Right cardiac atrium (tissue), 5 donors: Measurements from ENCODE around the gene RIPPLY1. TPM values are rescaled to one million over a fixed set of nuclear protein-coding genes. Genes with fewer than 3 reads are reported as not detected.
A peak's percentile ranks its signal among the peaks of the same experiment; 100 is the strongest.

Experiments used
- ATAC-seq, 2 donors: fragments of 200-7000 bp; cut with Tn5 transposase; one replicate each; pipeline versions ENCODE4 v1.8.0 to v1.9.1; 2020; ENCODE audit warnings: moderate library complexity in 2 of 2, mild to moderate bottlenecking in 1 of 2
- DNase-seq, 3 donors: peaks; one replicate each; pipeline ENCODE4 v3.0.0-alpha.2; 2020
- H3K27ac ChIP-seq: one replicate; pipeline ENCODE4 v1.5.1; 2013; ENCODE audit warnings: mild to moderate bottlenecking, low read length, control low read depth, moderate library complexity
- H3K27me3 ChIP-seq: one replicate; pipeline ENCODE4 v1.6.1; 2013; ENCODE audit not compliant: control insufficient read depth, insufficient read depth
- H3K4me1 ChIP-seq: one replicate; pipeline ENCODE4 v1.6.1; 2013; ENCODE audit warnings: low read length; ENCODE audit not compliant: control insufficient read depth, insufficient read depth
- H3K4me3 ChIP-seq: one replicate; pipeline ENCODE4 v1.5.1; 2013; ENCODE audit warnings: low read length, control low read depth
- H3K9me3 ChIP-seq: one replicate; pipeline ENCODE4 v1.6.1; 2013; ENCODE audit warnings: low read length; ENCODE audit not compliant: control insufficient read depth
- WGBS: extraction: QIAGEN DNeasy Blood & Tissue Kit; methylation state at CpG from one replicate; pipeline ENCODE4 v1.1.7; 2013; 5-methylcytosine and 5-hydroxymethylcytosine counted together
- intact Hi-C, 4 donors: fragments of 100-400 bp; cut with DNase I; formaldehyde crosslinking; loops; one replicate each; pipeline versions ENCODE4 v1.11.0 to v1.14.0; 2022 to 2023
- polyA plus RNA-seq: library from polyadenylated mRNA; stranded (reverse); fragments of 200-250 nt; gene quantifications from one replicate; pipeline ENCODE4 v1.2.3, GENCODE V29; 2013
- total RNA-seq, 4 donors: library from RNA; stranded (reverse); fragmentation: NEBNext Ultra II Directional; extraction: Animal tissue kit (Norgen Biotek cat#: 25700); gene quantifications; one replicate each; pipeline ENCODE4 v1.2.1, GENCODE V29; 2021
- donor health status: healthy with polysubstance abuse.
- donor health status: DM: no; HTN: yes; CAD: no.
- donor health status: DM: no; HTN: no; CAD: no.
- donor health status: DM: no; HTN: yes; CAD: no; lungs with severe emphysema.
- donor health status: DM: yes; HTN: yes; CAD: no.

RIPPLY1 gene
- total and polyA plus RNA-seq, 5 donors = not detected

DNA sequence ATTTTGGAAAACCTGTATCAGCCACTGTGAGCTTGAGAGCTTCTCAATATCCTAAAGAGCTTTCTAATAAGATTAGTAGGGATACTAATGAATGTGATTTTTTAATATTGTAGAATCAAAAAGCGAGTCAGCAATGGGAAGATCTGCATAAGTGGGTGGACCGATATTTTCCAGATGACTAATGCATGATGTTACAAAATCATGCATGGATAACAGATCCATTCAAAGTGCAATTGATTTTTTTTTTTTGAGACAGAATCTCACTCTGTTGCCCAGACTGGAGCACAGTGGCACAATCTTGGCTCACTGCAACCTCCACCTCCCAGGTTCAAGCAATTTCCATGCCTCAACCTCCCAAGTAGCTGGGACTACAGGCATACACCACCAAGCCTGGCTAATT, 9.7 kb upstream of the RIPPLY1 start:
- Histone ChIP-seq H3K27me3 (no peaks in the 10 kb centered on the region), H3K4me3 (no peak overlapping the region), H3K4me1 (peaks cover 2% of the 10 kb centered on the region), H3K9me3 (no peaks in the 10 kb centered on the region), H3K27ac (no peak overlapping the region)
- no peak for ATAC-seq
- intact Hi-C loops = no loop called here
- WGBS = 67% methylated on average over 2 of the region's 2 CpGs
- DNase-seq = no peak

DNA sequence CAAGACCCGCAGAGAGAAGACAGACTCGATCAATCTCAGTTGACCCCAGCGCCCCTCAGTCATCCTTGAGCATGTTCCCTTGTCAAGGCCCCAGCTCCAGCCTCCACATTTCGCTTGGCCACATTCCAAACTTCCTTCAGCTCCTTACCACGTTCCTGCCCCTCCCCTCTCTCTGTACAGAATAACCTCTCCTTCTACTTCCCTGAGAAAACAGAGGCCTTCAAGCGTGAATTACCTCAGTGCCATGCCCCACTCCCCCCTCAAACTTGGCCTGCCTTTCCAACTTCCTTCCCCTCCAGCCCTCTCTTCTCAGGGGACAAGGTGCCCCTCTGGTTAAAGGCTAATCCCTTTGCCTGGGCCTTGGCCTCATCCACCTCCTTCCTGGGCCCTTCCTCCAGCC, 3.2 kb upstream of the RIPPLY1 start:
- intact Hi-C loops = no loop called here
- 47% methylated on average over 6 of the region's 6 CpGs for WGBS
- Histone ChIP-seq H3K4me1 (no peaks in the 10 kb centered on the region), H3K4me3 (no peak overlapping the region), H3K27ac (no peak overlapping the region), H3K27me3 (no peaks in the 10 kb centered on the region), H3K9me3 (no peaks in the 10 kb centered on the region)
- ATAC-seq = no peak
- no peak for DNase-seq

DNA sequence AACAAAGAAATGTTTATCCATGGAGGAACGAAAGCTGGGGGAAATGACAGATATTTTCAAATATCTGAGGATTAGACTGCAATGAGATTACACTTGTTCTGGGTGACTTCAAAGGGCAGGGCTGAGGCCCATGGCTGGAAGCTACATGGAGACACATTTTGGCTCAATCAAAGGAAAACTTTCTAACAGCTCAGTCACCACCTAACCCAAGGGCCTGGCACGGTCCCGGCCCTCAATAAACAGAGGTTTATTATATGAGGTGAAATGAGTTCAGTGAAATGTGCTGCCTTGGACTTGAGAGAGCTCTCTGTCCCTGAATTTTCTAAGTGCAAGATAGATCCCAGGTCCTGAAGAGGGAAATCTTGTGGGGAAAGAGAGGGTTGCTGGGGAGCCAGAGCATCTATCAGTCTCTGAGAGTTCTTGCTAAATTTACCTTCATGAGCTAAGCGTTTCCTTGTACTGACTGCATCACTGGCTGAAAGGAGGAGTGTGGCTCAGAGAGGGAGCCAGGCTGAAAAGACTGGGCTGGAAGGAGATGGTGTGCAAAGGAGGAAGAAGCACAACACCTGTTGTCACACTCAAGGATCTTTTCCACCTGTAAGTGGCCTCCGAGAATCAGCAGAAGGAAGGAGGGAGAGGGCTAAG, 2.0 kb upstream of the RIPPLY1 start:
- Histone ChIP-seq H3K9me3 (no peaks in the 10 kb centered on the region), H3K27me3 (no peaks in the 10 kb centered on the region), H3K27ac (no peak overlapping the region), H3K4me1 (no peaks in the 10 kb centered on the region), H3K4me3 (no peak overlapping the region)
- 66% methylated on average over 4 of the region's 5 CpGs for WGBS
- ATAC-seq (no peak), DNase-seq (no peak)
- intact Hi-C loops = no loop called here

DNA sequence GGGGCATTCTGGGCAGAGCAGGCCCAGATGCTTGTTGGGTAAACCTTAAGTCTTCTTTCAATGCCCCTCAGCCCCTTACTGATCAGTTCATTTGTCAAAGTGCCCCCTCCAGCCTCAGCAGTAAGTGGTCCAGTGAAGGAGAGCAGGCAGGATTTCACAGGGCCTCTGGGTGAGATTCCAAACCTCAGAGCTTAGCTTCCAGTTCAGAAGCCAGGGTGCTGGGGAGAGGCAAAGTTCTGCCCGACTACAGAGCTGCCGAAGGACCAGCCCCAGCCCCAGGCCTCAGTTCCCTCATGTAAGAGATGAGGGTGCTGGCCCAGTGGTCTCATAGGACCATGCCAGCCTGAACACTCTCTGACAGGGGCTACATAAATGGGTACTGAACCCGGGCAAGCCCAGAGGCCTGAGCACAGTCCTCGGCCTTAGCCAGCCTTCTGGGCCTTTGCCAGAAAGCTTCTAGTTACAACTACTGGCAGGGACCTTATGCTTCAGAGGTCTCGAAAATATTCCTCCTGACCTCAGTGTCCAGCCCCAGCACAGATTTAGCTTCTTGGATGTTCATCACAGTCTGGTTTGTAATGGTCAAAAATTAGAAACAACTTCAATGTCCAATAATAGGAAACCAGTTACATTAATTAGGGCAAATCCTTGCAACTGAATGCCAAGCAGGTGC, 851 bp upstream of the RIPPLY1 start:
- H3K4me3 ChIP-seq = no peak overlapping the region
- no peaks in the 10 kb centered on the region for H3K27me3 ChIP-seq
- H3K27ac ChIP-seq = no peak overlapping the region
- no peaks in the 10 kb centered on the region for H3K9me3 ChIP-seq
- intact Hi-C loops = no loop called here
- DNase-seq (no peak), ATAC-seq (no peak)
- no peaks in the 10 kb centered on the region for H3K4me1 ChIP-seq
- 66% methylated on average over 5 of the region's 5 CpGs for WGBS

DNA sequence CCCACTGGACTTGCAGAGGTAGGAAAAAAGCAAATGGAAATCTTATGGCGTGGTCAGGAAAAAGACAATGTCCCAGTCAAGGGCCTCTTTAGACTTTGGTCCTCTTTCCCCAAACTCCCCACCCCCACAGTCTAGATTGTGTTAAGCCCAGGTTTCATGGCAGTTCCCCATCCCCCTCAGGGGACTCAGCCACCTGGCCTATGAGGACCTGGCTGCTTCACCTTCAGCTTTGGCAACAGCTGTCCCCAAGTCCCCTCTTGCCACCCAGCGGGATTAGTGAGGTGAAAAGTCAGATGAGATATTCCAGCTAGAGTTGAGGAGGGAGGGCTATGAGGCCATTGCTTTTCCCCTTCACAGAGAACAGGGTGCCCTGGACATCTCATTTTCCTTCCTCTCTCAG, 457 bp downstream of the RIPPLY1 start:
- Histone ChIP-seq H3K4me3 (no peak overlapping the region), H3K4me1 (no peaks in the 10 kb centered on the region), H3K27me3 (no peaks in the 10 kb centered on the region), H3K9me3 (no peaks in the 10 kb centered on the region), H3K27ac (no peak overlapping the region)
- ATAC-seq (no peak), DNase-seq (no peak)
- whole genome bisulfite sequencing = 96% methylated on average over 2 of the region's 2 CpGs
- intact Hi-C loops = no loop called here

DNA sequence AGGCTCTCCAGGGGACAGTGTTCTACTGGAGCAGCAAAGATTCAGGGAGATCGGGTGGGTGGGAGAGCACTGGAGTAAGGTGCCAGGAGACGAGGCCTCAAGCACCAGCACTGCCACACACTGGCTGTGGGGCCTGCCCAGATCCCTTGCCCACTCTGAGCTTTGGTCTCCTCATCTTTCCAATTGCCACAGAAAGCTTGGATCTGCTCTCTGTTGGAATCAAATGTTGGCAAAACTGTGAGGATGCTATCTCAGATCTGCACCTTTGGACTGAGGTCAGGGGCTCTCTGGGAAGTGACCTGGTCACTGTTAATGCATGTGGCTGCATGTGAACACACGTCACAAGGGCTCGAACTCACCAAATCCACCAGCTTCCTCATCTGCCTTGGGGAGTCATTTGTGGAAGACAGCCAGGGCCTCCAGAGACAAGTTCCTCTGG, 1.3 kb downstream of the RIPPLY1 start:
- ATAC-seq = no peak
- WGBS = 84% methylated on average over 4 of the region's 4 CpGs
- intact Hi-C loops = no loop called here

DNA sequence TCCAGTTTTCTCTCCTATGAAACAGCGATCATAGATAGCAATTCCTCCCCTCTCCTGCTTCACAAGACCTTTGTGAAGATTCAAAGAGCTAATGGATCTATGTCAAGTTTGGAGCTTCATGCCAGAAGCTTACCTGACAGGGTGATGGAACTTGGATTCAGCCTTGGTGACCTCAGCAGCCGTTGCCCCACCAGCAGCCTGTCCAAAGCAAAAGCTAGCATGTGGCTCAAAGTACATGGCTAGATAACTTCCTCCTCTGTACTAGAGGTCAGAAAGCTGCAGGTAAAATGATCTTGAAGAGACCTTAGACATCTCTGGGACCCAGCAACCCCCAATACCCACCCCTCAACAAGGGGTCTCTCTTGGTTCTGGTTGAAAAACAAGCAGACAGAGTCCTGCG, 1.8 kb downstream of the RIPPLY1 start:
- H3K9me3 ChIP-seq = no peaks in the 10 kb centered on the region
- DNase-seq = no peak
- no peak overlapping the region for H3K27ac ChIP-seq
- ATAC-seq = no peak
- no peaks in the 10 kb centered on the region for H3K4me1 ChIP-seq
- no peak overlapping the region for H3K4me3 ChIP-seq
- WGBS = 89% methylated on average over 3 of the region's 3 CpGs
- H3K27me3 ChIP-seq = no peaks in the 10 kb centered on the region
- intact Hi-C loops = no loop called here

More for the DNA sequence above, 1.3 kb downstream of the RIPPLY1 start:
- Histone ChIP-seq H3K27ac (no peak overlapping the region), H3K4me3 (no peak overlapping the region), H3K4me1 (no peaks in the 10 kb centered on the region), H3K9me3 (no peaks in the 10 kb centered on the region), H3K27me3 (no peaks in the 10 kb centered on the region)
- DNase-seq = no peak

DNA sequence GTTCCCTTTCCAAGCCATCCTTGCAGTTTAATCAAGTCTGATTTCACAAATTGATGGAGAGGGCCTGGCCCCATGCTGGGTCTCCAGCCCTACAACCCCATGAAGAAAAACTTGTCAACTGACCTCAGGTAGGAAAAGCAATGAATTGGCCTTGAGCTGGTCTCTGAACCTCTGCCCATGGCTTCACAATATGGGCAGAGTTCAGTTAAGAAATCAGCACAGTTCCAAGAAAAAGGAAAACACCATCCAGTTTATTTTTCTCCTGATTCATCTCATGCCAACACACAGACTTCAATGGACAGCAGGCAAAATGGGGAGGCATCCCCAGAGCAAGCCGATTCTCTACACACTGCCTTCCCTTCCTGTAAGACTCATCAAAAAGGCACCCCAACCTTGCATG, 3.3 kb downstream of the RIPPLY1 start:
- Histone ChIP-seq H3K27ac (no peak overlapping the region), H3K4me3 (no peak overlapping the region), H3K4me1 (peaks cover 3% of the 10 kb centered on the region), H3K27me3 (no peaks in the 10 kb centered on the region), H3K9me3 (no peaks in the 10 kb centered on the region)
- 93% methylated on average over 1 of the region's 1 CpG for WGBS
- intact Hi-C loops = loop anchor here in 1 of 4 donors (5.0 kb wide), 1 partner anchor 52 kb away; no protein-coding TSS in a partner anchor
- ATAC-seq (no peak), DNase-seq (no peak)

DNA sequence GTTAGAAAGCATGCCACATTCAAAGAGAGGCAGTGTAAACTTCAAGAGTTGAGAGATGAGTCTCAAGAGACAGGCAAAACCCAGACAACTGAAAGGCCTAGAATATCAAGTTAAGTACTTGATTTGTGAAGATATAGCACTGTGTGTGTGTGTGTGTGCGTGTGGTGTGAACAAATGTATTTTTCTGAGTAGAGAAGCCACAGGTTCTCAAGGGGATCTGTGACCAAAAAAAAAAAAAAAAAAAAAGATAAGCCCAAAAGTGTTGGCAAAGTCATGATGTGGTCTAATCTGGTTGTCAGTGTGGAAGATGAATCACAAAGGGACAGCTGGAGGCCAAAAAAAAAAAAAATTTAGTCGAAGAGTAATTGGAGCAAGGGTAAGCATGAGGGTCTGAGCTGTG, 3.9 kb downstream of the RIPPLY1 start:
- Histone ChIP-seq H3K4me1 (peaks cover 3% of the 10 kb centered on the region), H3K4me3 (no peak overlapping the region), H3K9me3 (no peaks in the 10 kb centered on the region), H3K27me3 (no peaks in the 10 kb centered on the region), H3K27ac (no peak overlapping the region)
- 36% methylated on average over 2 of the region's 2 CpGs for WGBS
- DNase-seq (no peak), ATAC-seq (no peak)
- intact Hi-C loops = loop anchor here in 1 of 4 donors (5.0 kb wide), 1 partner anchor 53 kb away; no protein-coding TSS in a partner anchor

DNA sequence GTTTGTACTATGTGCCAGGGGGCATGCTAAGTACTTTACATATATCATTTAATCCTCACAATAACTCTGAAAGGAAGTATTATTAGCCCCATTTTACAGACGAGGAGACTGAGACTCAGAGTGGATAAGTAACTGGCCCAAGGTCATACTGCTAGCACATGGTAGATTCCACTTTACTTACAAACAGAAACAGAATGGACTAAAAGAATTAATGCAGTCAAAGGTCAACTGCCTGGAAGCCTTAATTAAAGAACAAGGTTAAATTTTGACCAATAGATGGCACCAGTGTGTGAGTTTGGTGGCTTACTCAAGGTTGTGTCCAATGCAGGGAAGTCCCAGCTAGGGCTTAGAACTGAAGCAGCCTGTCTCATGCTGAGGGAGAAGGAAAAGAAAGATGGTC, 4.7 kb downstream of the RIPPLY1 start:
- Histone ChIP-seq H3K27me3 (no peaks in the 10 kb centered on the region), H3K9me3 (no peaks in the 10 kb centered on the region), H3K4me1 (peaks cover 3% of the 10 kb centered on the region), H3K4me3 (no peak overlapping the region), H3K27ac (no peak overlapping the region)
- DNase-seq (no peak), ATAC-seq (peak in 1 of 2 donors; percentile 40)
- intact Hi-C loops = loop anchor here in 1 of 4 donors (5.0 kb wide), 1 partner anchor 54 kb away; no protein-coding TSS in a partner anchor
- WGBS = 53% methylated on average over 1 of the region's 1 CpG

DNA sequence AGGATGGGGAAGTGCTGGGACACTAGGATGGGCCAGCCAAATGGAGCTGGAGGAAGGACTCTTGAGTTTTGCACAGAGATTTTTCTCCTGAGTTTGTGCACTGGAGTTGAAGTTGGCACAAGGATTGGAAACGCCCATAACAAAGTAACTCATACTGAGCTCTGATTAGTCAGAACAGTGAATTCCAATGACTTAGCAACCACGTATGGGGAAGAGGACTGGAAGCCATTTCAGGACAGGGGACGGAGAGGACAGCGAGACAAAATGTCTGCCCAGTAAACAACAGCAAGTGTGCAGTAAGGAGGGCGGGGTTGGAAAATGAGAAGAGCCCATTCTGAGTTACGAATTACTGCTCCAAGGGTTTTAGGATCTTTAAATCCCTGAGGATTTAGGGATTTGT, 5.9 kb downstream of the RIPPLY1 start:
- no peaks in the 10 kb centered on the region for H3K27me3 ChIP-seq
- peaks cover 3% of the 10 kb centered on the region for H3K4me1 ChIP-seq
- H3K4me3 ChIP-seq = no peak overlapping the region
- intact Hi-C loops = loop anchor here in 1 of 4 donors (5.0 kb wide), 1 partner anchor 55 kb away; no protein-coding TSS in a partner anchor
- no peaks in the 10 kb centered on the region for H3K9me3 ChIP-seq
- no peak for ATAC-seq
- H3K27ac ChIP-seq = no peak overlapping the region
- DNase-seq = no peak
- WGBS = 82% methylated on average over 6 of the region's 6 CpGs
